Subcutaneous abdominal adipose tissue (tissue), 5 donors: Measurements from ENCODE around the gene CACNA1B.
A peak's percentile ranks its signal among the peaks of the same experiment; 100 is the strongest.

Experiments
- H3K27ac ChIP-seq: one replicate; pipeline ENCODE4 v1.7.0; 2013; ENCODE audit warnings: low read depth, mild to moderate bottlenecking, inconsistent platforms, low read length, moderate library complexity
- H3K27me3 ChIP-seq, 5 donors: one replicate each; pipeline ENCODE4 v1.7.0; 2013; ENCODE audit warnings: low read length in 5 of 5, inconsistent platforms in 1 of 5; ENCODE audit not compliant: control insufficient read depth in 5 of 5, insufficient read depth in 4 of 5
- H3K36me3 ChIP-seq, 5 donors: one replicate each; pipeline ENCODE4 v1.7.0; 2013; ENCODE audit warnings: low read length in 5 of 5; ENCODE audit not compliant: control insufficient read depth in 5 of 5, insufficient read depth in 5 of 5
- H3K4me1 ChIP-seq, 5 donors: one replicate each; pipeline ENCODE4 v1.7.0; 2013; ENCODE audit warnings: low read length in 5 of 5, mild to moderate bottlenecking in 3 of 5, moderate library complexity in 1 of 5; ENCODE audit not compliant: control insufficient read depth in 5 of 5, insufficient read depth in 5 of 5
- H3K4me3 ChIP-seq, 5 donors: one replicate each; pipeline ENCODE4 v1.7.0; 2013; ENCODE audit warnings: low read length in 5 of 5, low read depth in 1 of 5
- H3K9ac ChIP-seq, 5 donors: one replicate each; pipeline ENCODE4 v1.7.0; 2013; ENCODE audit warnings: low read length in 5 of 5, mild to moderate bottlenecking in 4 of 5, moderate library complexity in 3 of 5
- H3K9me3 ChIP-seq, 5 donors: one replicate each; pipeline ENCODE4 v1.7.0; 2013; ENCODE audit warnings: low read length in 5 of 5; ENCODE audit not compliant: control insufficient read depth in 5 of 5
- donor health status: healthy.
- donor health status: healthy.
- donor health status: healthy.
- donor health status: healthy.
- donor health status: healthy.

CACNA1B gene

GRCh38 chr9:137919095-137919465 lies 41.5 kb downstream of the CACNA1B start:
- Histone ChIP-seq H3K9ac (no peak overlapping the region), H3K36me3 (no peaks in the 10 kb centered on the region), H3K27ac (no peak overlapping the region)

GRCh38 chr9:137919649-137920141 lies 42.1 kb downstream of the CACNA1B start:
- H3K4me3 ChIP-seq: no peak overlapping the region
- no peak overlapping the region for H3K9ac ChIP-seq
- H3K9me3 ChIP-seq: no peaks in the 10 kb centered on the region
- no peak overlapping the region for H3K27ac ChIP-seq
- peaks cover 0 to 18% (median 6%) of the 10 kb centered on the region in 5 donors for H3K27me3 ChIP-seq
- H3K4me1 ChIP-seq: no peaks in the 10 kb centered on the region
- no peaks in the 10 kb centered on the region for H3K36me3 ChIP-seq

More at GRCh38 chr9:137919095-137919465, 41.5 kb downstream of the CACNA1B start:
- Histone ChIP-seq H3K9me3 (no peaks in the 10 kb centered on the region), H3K27me3 (peaks cover 0 to 20% (median 6%) of the 10 kb centered on the region in 5 donors), H3K4me3 (no peak overlapping the region), H3K4me1 (no peaks in the 10 kb centered on the region)

GRCh38 chr9:137920753-137921152 lies 43.2 kb downstream of the CACNA1B start:
- no peak overlapping the region for H3K4me3 ChIP-seq
- no peak overlapping the region for H3K9ac ChIP-seq
- H3K27me3 ChIP-seq: peaks cover 0 to 17% (median 6%) of the 10 kb centered on the region in 5 donors
- H3K9me3 ChIP-seq: no peaks in the 10 kb centered on the region
- no peaks in the 10 kb centered on the region for H3K36me3 ChIP-seq
- H3K27ac ChIP-seq: no peak overlapping the region
- H3K4me1 ChIP-seq: no peaks in the 10 kb centered on the region

- Histone ChIP-seq H3K36me3 (no peaks in the 10 kb centered on the region), H3K9me3 (peaks cover 2 to 7% (median 4%) of the 10 kb centered on the region in 5 donors), H3K27me3 (peaks cover 0 to 4% (median 0%) of the 10 kb centered on the region in 5 donors), H3K27ac (no peak overlapping the region), H3K9ac (no peak overlapping the region), H3K4me3 (no peak overlapping the region), H3K4me1 (no peaks in the 10 kb centered on the region)
Measured at GRCh38 chr9:137924169-137924568, 46.6 kb downstream of the CACNA1B start.

GRCh38 chr9:137924761-137925369 lies 47.3 kb downstream of the CACNA1B start:
- no peaks in the 10 kb centered on the region for H3K36me3 ChIP-seq
- H3K27me3 ChIP-seq: no peaks in the 10 kb centered on the region
- H3K4me1 ChIP-seq: no peaks in the 10 kb centered on the region
- no peak overlapping the region for H3K4me3 ChIP-seq
- peaks cover 2 to 7% (median 4%) of the 10 kb centered on the region in 5 donors for H3K9me3 ChIP-seq
- H3K27ac ChIP-seq: no peak overlapping the region
- no peak overlapping the region for H3K9ac ChIP-seq

GRCh38 chr9:137943655-137944054 lies 66.1 kb downstream of the CACNA1B start:
- H3K36me3 ChIP-seq: no peaks in the 10 kb centered on the region
- peaks cover 10 to 37% (median 31%) of the 10 kb centered on the region in 5 donors for H3K9me3 ChIP-seq
- no peak overlapping the region for H3K27ac ChIP-seq
- no peaks in the 10 kb centered on the region for H3K4me1 ChIP-seq
- H3K9ac ChIP-seq: no peak overlapping the region
- peak overlapping the region in 1 of 5 donors; percentile 8 for H3K4me3 ChIP-seq
- no peaks in the 10 kb centered on the region for H3K27me3 ChIP-seq

GRCh38 chr9:137945581-137945980 lies 68.0 kb downstream of the CACNA1B start:
- no peak overlapping the region for H3K9ac ChIP-seq
- H3K9me3 ChIP-seq: peaks cover 10 to 37% (median 31%) of the 10 kb centered on the region in 5 donors
- no peaks in the 10 kb centered on the region for H3K36me3 ChIP-seq
- H3K4me1 ChIP-seq: no peaks in the 10 kb centered on the region
- no peaks in the 10 kb centered on the region for H3K27me3 ChIP-seq
- H3K27ac ChIP-seq: no peak overlapping the region
- no peak overlapping the region for H3K4me3 ChIP-seq

GRCh38 chr9:137946993-137947392 lies 69.4 kb downstream of the CACNA1B start:
- Histone ChIP-seq H3K9ac (no peak overlapping the region), H3K27me3 (peaks cover 0 to 7% (median 3%) of the 10 kb centered on the region in 5 donors), H3K4me3 (no peak overlapping the region), H3K27ac (no peak overlapping the region), H3K36me3 (no peaks in the 10 kb centered on the region), H3K4me1 (no peaks in the 10 kb centered on the region), H3K9me3 (peaks cover 10 to 37% (median 31%) of the 10 kb centered on the region in 5 donors)

GRCh38 chr9:137948642-137949041 lies 71.1 kb downstream of the CACNA1B start:
- H3K4me3 ChIP-seq: no peak overlapping the region
- no peak overlapping the region for H3K27ac ChIP-seq
- H3K36me3 ChIP-seq: no peaks in the 10 kb centered on the region
- H3K9me3 ChIP-seq: peaks cover 9 to 31% (median 28%) of the 10 kb centered on the region in 5 donors
- H3K9ac ChIP-seq: no peak overlapping the region
- no peaks in the 10 kb centered on the region for H3K4me1 ChIP-seq
- H3K27me3 ChIP-seq: peaks cover 0 to 13% (median 10%) of the 10 kb centered on the region in 5 donors

- Histone ChIP-seq H3K27ac (no peak overlapping the region), H3K4me1 (no peaks in the 10 kb centered on the region), H3K36me3 (no peaks in the 10 kb centered on the region), H3K9me3 (peaks cover 3 to 26% (median 21%) of the 10 kb centered on the region in 5 donors), H3K27me3 (peaks cover 2 to 14% (median 11%) of the 10 kb centered on the region in 5 donors), H3K9ac (no peak overlapping the region), H3K4me3 (no peak overlapping the region)
Measured at GRCh38 chr9:137949260-137949659, 71.7 kb downstream of the CACNA1B start.
